Astrocyte (in vitro differentiated cells and primary cell): ENCODE data around the gene TIGD1.

Experiments
- EZH2 ChIP-seq: IDR thresholded peaks from 2 replicates; pipeline ENCODE4 v1.6.1; 2012; ENCODE audit warnings: mild to moderate bottlenecking, low read length, inconsistent platforms; ENCODE audit not compliant: insufficient read depth
- TF ChIP-seq, protein P1 (sequence below): IDR thresholded peaks from 2 replicates; pipeline ENCODE4 v1.5.1; 2011; ENCODE audit warnings: low read depth, mild to moderate bottlenecking, inconsistent platforms, low read length, moderate library complexity; ENCODE audit not compliant: insufficient read depth

DNA sequence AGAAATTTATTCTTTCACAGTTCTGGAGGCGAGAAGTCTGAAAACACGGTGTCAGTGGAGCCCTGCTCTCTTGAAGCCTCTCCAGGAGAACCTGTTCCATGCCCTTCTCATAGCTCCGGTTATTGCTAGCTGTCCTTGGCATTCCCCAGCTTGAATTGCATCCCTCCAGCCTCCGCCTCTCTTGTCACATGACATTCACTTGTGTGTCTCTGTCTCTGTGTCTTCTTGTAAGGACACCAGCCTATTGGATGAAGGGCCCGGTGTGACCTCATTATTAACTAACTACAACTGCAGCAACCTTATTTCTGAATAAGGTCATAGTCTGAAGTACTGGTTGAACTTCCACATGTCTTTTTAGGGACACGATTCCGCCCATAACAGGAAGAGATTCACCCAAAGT is 34.7 kb downstream of the TIGD1 start:
- TF ChIP-seq, protein P1, sequence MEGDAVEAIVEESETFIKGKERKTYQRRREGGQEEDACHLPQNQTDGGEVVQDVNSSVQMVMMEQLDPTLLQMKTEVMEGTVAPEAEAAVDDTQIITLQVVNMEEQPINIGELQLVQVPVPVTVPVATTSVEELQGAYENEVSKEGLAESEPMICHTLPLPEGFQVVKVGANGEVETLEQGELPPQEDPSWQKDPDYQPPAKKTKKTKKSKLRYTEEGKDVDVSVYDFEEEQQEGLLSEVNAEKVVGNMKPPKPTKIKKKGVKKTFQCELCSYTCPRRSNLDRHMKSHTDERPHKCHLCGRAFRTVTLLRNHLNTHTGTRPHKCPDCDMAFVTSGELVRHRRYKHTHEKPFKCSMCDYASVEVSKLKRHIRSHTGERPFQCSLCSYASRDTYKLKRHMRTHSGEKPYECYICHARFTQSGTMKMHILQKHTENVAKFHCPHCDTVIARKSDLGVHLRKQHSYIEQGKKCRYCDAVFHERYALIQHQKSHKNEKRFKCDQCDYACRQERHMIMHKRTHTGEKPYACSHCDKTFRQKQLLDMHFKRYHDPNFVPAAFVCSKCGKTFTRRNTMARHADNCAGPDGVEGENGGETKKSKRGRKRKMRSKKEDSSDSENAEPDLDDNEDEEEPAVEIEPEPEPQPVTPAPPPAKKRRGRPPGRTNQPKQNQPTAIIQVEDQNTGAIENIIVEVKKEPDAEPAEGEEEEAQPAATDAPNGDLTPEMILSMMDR, result no peak
- no peak for TF ChIP-seq EZH2
